ENCODE measurements around the gene ARPC3.

ARPC3 gene

GRCh38 chr12:110403976-110404682 lies 46.0 kb downstream of the ARPC3 start:
- peak; percentile 86 for DNase-seq (ENCODE audit: low spot score)
- in situ Hi-C loops (cut with MboI; ENCODE audit: low sequenced_read_pairs, unreplicated experiment): no loop called here
- TF ChIP-seq CTCF (IDR thresholded peaks at IDR 0.05; ENCODE audit: borderline replicate concordance, control extremely low read depth, extremely low read depth, insufficient read depth, missing control alignments): no peak

GRCh38 chr12:110403146-110403975 lies 46.8 kb downstream of the ARPC3 start, which contains the start of gene ANAPC7:
TSS of gene ANAPC7 (minus strand) at chr12:110403708. CDS start at chr12:110403627, 81 bp downstream.
- in situ Hi-C loops (cut with MboI; ENCODE audit: low sequenced_read_pairs, unreplicated experiment): no loop called here
- TF ChIP-seq CTCF (IDR thresholded peaks at IDR 0.05; ENCODE audit: borderline replicate concordance, control extremely low read depth, extremely low read depth, insufficient read depth, missing control alignments): no peak
- peak; percentile 93 for DNase-seq (ENCODE audit: low spot score)
